ENCODE data around the gene EIF4ENIF1.

EIF4ENIF1 gene

GRCh38 chr22:31440681-31441080 is 49.0 kb downstream of the EIF4ENIF1 start:
- H4K20me1 ChIP-seq (ENCODE audit: low read depth, low read length), result no peaks in the 10 kb centered on the region

GRCh38 chr22:31439808-31440207 is 49.8 kb downstream of the EIF4ENIF1 start:
- TF ChIP-seq EZH2phosphoT487 (conservative IDR thresholded peaks at IDR 0.05; ENCODE audit: low read length), result no peak
- no peak for TF ChIP-seq CTCF (IDR thresholded peaks at IDR 0.05; ENCODE audit: insufficient read depth, low read length, poor library complexity, severe bottlenecking)

More at GRCh38 chr22:31440681-31441080, 49.0 kb downstream of the EIF4ENIF1 start:
- Histone ChIP-seq H3K4me2 (ENCODE audit: low read depth, low read length, poor library complexity, severe bottlenecking) (no peak overlapping the region), H3K9me2 (replicated peaks; ENCODE audit: insufficient read depth, low read length) (no peaks in the 10 kb centered on the region), H3K9ac (ENCODE audit: low read length) (no peak overlapping the region), H3F3A (ENCODE audit: insufficient read depth) (peaks cover 10% of the 10 kb centered on the region; the same call in 1 of the 2 replicates), H3K4me3 (ENCODE audit: insufficient read depth, low read length, poor library complexity, severe bottlenecking) (no peak overlapping the region), H3K27ac (ENCODE audit: low read depth, low read length) (no peak overlapping the region), H3K27me3 (ENCODE audit: low read length) (no peaks in the 10 kb centered on the region), H3K36me3 (ENCODE audit: low read length) (peaks cover 33% of the 10 kb centered on the region; the same call in 1 of the 2 replicates), H3K9me3 (ENCODE audit: insufficient read depth, low read length) (no peaks in the 10 kb centered on the region), H2AFZ (ENCODE audit: low read depth, low read length, severe bottlenecking) (no peak overlapping the region), H3K79me2 (ENCODE audit: insufficient read depth, low read length) (no peaks in the 10 kb centered on the region)
- no peak for TF ChIP-seq CTCF (IDR thresholded peaks at IDR 0.05; ENCODE audit: insufficient read depth, low read length, poor library complexity, severe bottlenecking)
- no peak for TF ChIP-seq EZH2phosphoT487 (conservative IDR thresholded peaks at IDR 0.05; ENCODE audit: low read length)

GRCh38 chr22:31436132-31436531 is 53.5 kb downstream of the EIF4ENIF1 start:
- TF ChIP-seq CTCF (IDR thresholded peaks at IDR 0.05; ENCODE audit: insufficient read depth, low read length, poor library complexity, severe bottlenecking) (no peak), EZH2phosphoT487 (conservative IDR thresholded peaks at IDR 0.05; ENCODE audit: low read length) (no peak)
- H3K79me2 ChIP-seq (ENCODE audit: insufficient read depth, low read length), result no peaks in the 10 kb centered on the region
- H3K36me3 ChIP-seq (ENCODE audit: low read length), result peaks cover 29% of the 10 kb centered on the region; the same call in 1 of the 2 replicates
- peaks cover 4% of the 10 kb centered on the region; the same call in 1 of the 2 replicates for H3F3A ChIP-seq (ENCODE audit: insufficient read depth)
- no peaks in the 10 kb centered on the region for H4K20me1 ChIP-seq (ENCODE audit: low read depth, low read length)
- H3K27me3 ChIP-seq (ENCODE audit: low read length), result no peaks in the 10 kb centered on the region
- H3K4me2 ChIP-seq (ENCODE audit: low read depth, low read length, poor library complexity, severe bottlenecking), result no peak overlapping the region
- H3K9ac ChIP-seq (ENCODE audit: low read length), result no peak overlapping the region
- H3K27ac ChIP-seq (ENCODE audit: low read depth, low read length), result no peak overlapping the region
- H3K9me2 ChIP-seq (replicated peaks; ENCODE audit: insufficient read depth, low read length), result no peaks in the 10 kb centered on the region
- H2AFZ ChIP-seq (ENCODE audit: low read depth, low read length, severe bottlenecking), result no peak overlapping the region
- no peak overlapping the region for H3K4me3 ChIP-seq (ENCODE audit: insufficient read depth, low read length, poor library complexity, severe bottlenecking)
- H3K9me3 ChIP-seq (ENCODE audit: insufficient read depth, low read length), result no peaks in the 10 kb centered on the region

More at GRCh38 chr22:31439808-31440207, 49.8 kb downstream of the EIF4ENIF1 start:
- Histone ChIP-seq H3K79me2 (ENCODE audit: insufficient read depth, low read length) (no peaks in the 10 kb centered on the region), H3K9me3 (ENCODE audit: insufficient read depth, low read length) (no peaks in the 10 kb centered on the region), H4K20me1 (ENCODE audit: low read depth, low read length) (no peaks in the 10 kb centered on the region), H3K4me3 (ENCODE audit: insufficient read depth, low read length, poor library complexity, severe bottlenecking) (no peak overlapping the region), H3K9ac (ENCODE audit: low read length) (no peak overlapping the region), H2AFZ (ENCODE audit: low read depth, low read length, severe bottlenecking) (no peak overlapping the region), H3F3A (ENCODE audit: insufficient read depth) (peaks cover 10% of the 10 kb centered on the region; the same call in 1 of the 2 replicates), H3K27me3 (ENCODE audit: low read length) (no peaks in the 10 kb centered on the region), H3K9me2 (replicated peaks; ENCODE audit: insufficient read depth, low read length) (no peaks in the 10 kb centered on the region), H3K36me3 (ENCODE audit: low read length) (peaks cover 27% of the 10 kb centered on the region; the same call in 1 of the 2 replicates), H3K27ac (ENCODE audit: low read depth, low read length) (no peak overlapping the region), H3K4me2 (ENCODE audit: low read depth, low read length, poor library complexity, severe bottlenecking) (no peak overlapping the region)

Data from SU-DHL-6 (cell line).